Measurements from ENCODE around the gene FRY.

The FRY gene

GRCh38 chr13:32179708-32180107 lies 148.1 kb downstream of the FRY start:
- DNase-seq = no peak

GRCh38 chr13:32187651-32188050 lies 156.1 kb downstream of the FRY start:
- DNase-seq = no peak

- DNase-seq = no peak
Measured at GRCh38 chr13:32191452-32191998, 160.0 kb downstream of the FRY start.

GRCh38 chr13:32195713-32196112 lies 164.1 kb downstream of the FRY start:
- DNase-seq = no peak

- no peak for DNase-seq
Measured at GRCh38 chr13:32199168-32199567, 167.6 kb downstream of the FRY start.

GRCh38 chr13:32200741-32201140 lies 169.2 kb downstream of the FRY start:
- DNase-seq = no peak

GRCh38 chr13:32201809-32202208 lies 170.2 kb downstream of the FRY start:
- DNase-seq = no peak

GRCh38 chr13:32202268-32202667 lies 170.7 kb downstream of the FRY start:
- no peak for DNase-seq

- no peak for DNase-seq
Measured at GRCh38 chr13:32203221-32203620, 171.6 kb downstream of the FRY start.

GRCh38 chr13:32203736-32204135 lies 172.2 kb downstream of the FRY start:
- no peak for DNase-seq

GRCh38 chr13:32205431-32206096 lies 174.0 kb downstream of the FRY start:
- DNase-seq = no peak

- DNase-seq = no peak
Measured at GRCh38 chr13:32206097-32206740, 174.6 kb downstream of the FRY start.

GRCh38 chr13:32208860-32209259 lies 177.3 kb downstream of the FRY start:
- no peak for DNase-seq

GRCh38 chr13:32209652-32210051 lies 178.1 kb downstream of the FRY start:
- DNase-seq = no peak

GRCh38 chr13:32210101-32210500 lies 178.5 kb downstream of the FRY start:
- DNase-seq = no peak

- no peak for DNase-seq
Measured at GRCh38 chr13:32211813-32212212, 180.2 kb downstream of the FRY start.

- DNase-seq = no peak
Measured at GRCh38 chr13:32212421-32212820, 180.8 kb downstream of the FRY start.

GRCh38 chr13:32213626-32214025 lies 182.1 kb downstream of the FRY start:
- no peak for DNase-seq

GRCh38 chr13:32214071-32214470 lies 182.5 kb downstream of the FRY start:
- no peak for DNase-seq

- DNase-seq = no peak
Measured at GRCh38 chr13:32216281-32216680, 184.7 kb downstream of the FRY start.

- DNase-seq = no peak
Measured at GRCh38 chr13:32222046-32222676, 190.6 kb downstream of the FRY start.

GRCh38 chr13:32224916-32225315 lies 193.3 kb downstream of the FRY start:
- no peak for DNase-seq

- DNase-seq = no peak
Measured at GRCh38 chr13:32225481-32225931, 193.9 kb downstream of the FRY start.
